ENCODE data around the gene ALDH6A1.

Gene ALDH6A1

GRCh38 chr14:74018174-74018585, 66.1 kb downstream of the ALDH6A1 start:
- DNase-seq (ENCODE audit: low read depth), result peak; percentile 77
- no peak for TF ChIP-seq CTCF (IDR thresholded peaks at IDR 0.05; ENCODE audit: low read depth, low read length, missing control alignments)
- in situ Hi-C loops (cut with HindIII; ENCODE audit: low sequenced_read_pairs), result no loop called here
- H3K4me3 ChIP-seq (ENCODE audit: low read depth, low read length), result peak overlapping the region; percentile 90

- TF ChIP-seq CTCF (IDR thresholded peaks at IDR 0.05; ENCODE audit: low read depth, low read length, missing control alignments), result no peak
- in situ Hi-C loops (cut with HindIII; ENCODE audit: low sequenced_read_pairs), result no loop called here
- H3K4me3 ChIP-seq (ENCODE audit: low read depth, low read length), result no peak overlapping the region
- no peak for DNase-seq (ENCODE audit: low read depth)
Observed at GRCh38 chr14:74015963-74016362, 68.3 kb downstream of the ALDH6A1 start.

GRCh38 chr14:74015176-74015575, 69.1 kb downstream of the ALDH6A1 start:
- in situ Hi-C loops (cut with HindIII; ENCODE audit: low sequenced_read_pairs), result no loop called here
- H3K4me3 ChIP-seq (ENCODE audit: low read depth, low read length), result no peak overlapping the region
- no peak for TF ChIP-seq CTCF (IDR thresholded peaks at IDR 0.05; ENCODE audit: low read depth, low read length, missing control alignments)
- DNase-seq (ENCODE audit: low read depth), result no peak

- TF ChIP-seq CTCF (IDR thresholded peaks at IDR 0.05; ENCODE audit: low read depth, low read length, missing control alignments), result no peak
- no peak for DNase-seq (ENCODE audit: low read depth)
Observed at GRCh38 chr14:74014299-74014698, 70.0 kb downstream of the ALDH6A1 start.

GRCh38 chr14:74008843-74009499, 75.3 kb downstream of the ALDH6A1 start:
- H3K4me3 ChIP-seq (ENCODE audit: low read depth, low read length), result no peak overlapping the region
- in situ Hi-C loops (cut with HindIII; ENCODE audit: low sequenced_read_pairs), result no loop called here
- no peak for DNase-seq (ENCODE audit: low read depth)
- no peak for TF ChIP-seq CTCF (IDR thresholded peaks at IDR 0.05; ENCODE audit: low read depth, low read length, missing control alignments)

More at GRCh38 chr14:74014299-74014698, 70.0 kb downstream of the ALDH6A1 start:
- H3K4me3 ChIP-seq (ENCODE audit: low read depth, low read length), result no peak overlapping the region
- in situ Hi-C loops (cut with HindIII; ENCODE audit: low sequenced_read_pairs), result no loop called here

All from astrocyte of the cerebellum (primary cell).